A549 (cell line): ENCODE results near the gene CREB5. TPM values are rescaled to one million over a fixed set of nuclear protein-coding genes. Genes with fewer than 3 reads are reported as not detected.

Source experiments
- ATAC-seq, 2 experiments: fragments of 200-7000 bp in 1 of 2; fragments of >200 bp in 1 of 2; cut with Nextera tagmentation in 1 of 2; cut with Tn5 transposase in 1 of 2; 3 replicates each; pipeline versions ENCODE4 v1.8.0 to v1.9.1; 2018 to 2020; ENCODE audit warnings: mild to moderate bottlenecking in 1 of 2, moderate library complexity in 1 of 2
- CTCF ChIA-PET: fragments of 300-600 bp; sonication (Branson Sonifier 250); formaldehyde crosslinking; extraction: SDS; loops from one replicate; lab custom pipeline; 2021; ENCODE audit warnings: antibody characterized with exemption, inconsistent platforms; lab: Yijun Ruan, JAX
- POLR2A ChIA-PET: fragments of 350-600 bp; formaldehyde crosslinking; extraction: SDS; loops from one replicate; lab custom pipeline; 2021; ENCODE audit warnings: antibody characterized with exemption, inconsistent platforms; lab: Yijun Ruan, JAX
- DNase-seq, 2 experiments: peaks; one replicate each; pipeline versions ENCODE4 v3.0.0 to v3.0.0-alpha.2; 2011 to 2016; ENCODE audit warnings: low read depth in 1 of 2, low spot score in 1 of 2
- FAIRE-seq: peaks from 2 replicates; lab custom pipeline; 2011; peaks lifted over from hg19 to GRCh38; lab: Jason Lieb, UNC
- H3K27ac ChIP-seq, 2 experiments: fragments of >200 bp; sonication (Bioruptor Twin); formaldehyde crosslinking; 3 replicates each; pipeline ENCODE4 v1.5.1; 2016 to 2017
- H3K4me1 ChIP-seq: fragments of >200 bp; sonication (Bioruptor Twin); formaldehyde crosslinking; 3 replicates; pipeline ENCODE4 v1.6.1; 2016
- H3K4me2 ChIP-seq: fragments of >200 bp; sonication (Bioruptor Twin); formaldehyde crosslinking; 3 replicates; pipeline ENCODE4 v1.6.1; 2016
- H3K4me3 ChIP-seq: fragments of >200 bp; sonication (Bioruptor Twin); formaldehyde crosslinking; 3 replicates; pipeline ENCODE4 v1.5.1; 2016
- H3K9me3 ChIP-seq: fragments of >200 bp; sonication (Bioruptor Twin); formaldehyde crosslinking; 3 replicates; pipeline ENCODE4 v1.6.1; 2016
- E2F6 ChIP-seq: IDR thresholded peaks from 2 replicates; pipeline ENCODE4 v1.6.1; 2012; ENCODE audit warnings: low read depth, borderline replicate concordance
- EHF ChIP-seq: fragments of 250-450 bp; sonication (Bioruptor Pico); IDR thresholded peaks from 2 replicates; pipeline ENCODE4 v1.5.0; 2020; ENCODE audit warnings: mild to moderate bottlenecking
- ELK1 ChIP-seq: fragments of 150-350 bp; IDR thresholded peaks from 2 replicates; pipeline ENCODE4 v1.6.1; 2014; ENCODE audit warnings: low read depth, mild to moderate bottlenecking, low read length
- FOSB ChIP-seq: fragments of 250-450 bp; sonication (Bioruptor Pico); IDR thresholded peaks from 2 replicates; pipeline ENCODE4 v1.5.0; 2020; ENCODE audit warnings: mild to moderate bottlenecking, moderate library complexity
- FOXS1 ChIP-seq: fragments of 250-450 bp; sonication (Bioruptor Pico); IDR thresholded peaks from 2 replicates; pipeline ENCODE4 v1.5.0; 2020; ENCODE audit warnings: mild to moderate bottlenecking, moderate library complexity
- HEYL ChIP-seq: fragments of 250-450 bp; sonication (Bioruptor Pico); IDR thresholded peaks from 2 replicates; pipeline ENCODE4 v1.8.0; 2021; ENCODE audit warnings: mild to moderate bottlenecking, moderate library complexity
- HMGXB4 ChIP-seq: fragments of 250-450 bp; sonication (Bioruptor Pico); IDR thresholded peaks from 2 replicates; pipeline ENCODE4 v1.5.0; 2021; ENCODE audit warnings: mild to moderate bottlenecking, moderate library complexity, borderline replicate concordance
- HOXB5 ChIP-seq: fragments of 250-450 bp; sonication (Bioruptor Pico); IDR thresholded peaks from 2 replicates; pipeline ENCODE4 v1.5.0; 2020; ENCODE audit warnings: mild to moderate bottlenecking, moderate library complexity
- JUN ChIP-seq, 2 experiments: fragments of >200 bp; sonication (Bioruptor Twin); formaldehyde crosslinking; IDR thresholded peaks; 2 replicates in 1 of 2; 3 replicates in 1 of 2; pipeline ENCODE4 v1.6.1; 2016 to 2017
- KDM1A ChIP-seq: fragments of 200-600 bp; sonication (generic); IDR thresholded peaks from 2 replicates; pipeline ENCODE4 v1.6.1; 2016; ENCODE audit warnings: low read depth, mild to moderate bottlenecking
- KDM5A ChIP-seq: fragments of 200-600 bp; sonication (generic); IDR thresholded peaks from 2 replicates; pipeline ENCODE4 v1.6.1; 2016; ENCODE audit warnings: antibody characterized with exemption, mild to moderate bottlenecking
- MYC ChIP-seq: IDR thresholded peaks from 2 replicates; pipeline ENCODE4 v1.6.1; 2012; ENCODE audit warnings: mild to moderate bottlenecking, inconsistent platforms, low read length, improper control_type of control experiment, borderline replicate concordance
- NPAS2 ChIP-seq: fragments of 250-450 bp; sonication (Bioruptor Pico); IDR thresholded peaks from 2 replicates; pipeline ENCODE4 v1.8.0; 2022; ENCODE audit warnings: mild to moderate bottlenecking, moderate library complexity, borderline replicate concordance
- NR3C1 ChIP-seq: fragments of >200 bp; sonication (Bioruptor Twin); formaldehyde crosslinking; IDR thresholded peaks from 3 replicates; pipeline ENCODE4 v1.6.1; 2017
- PBX3 ChIP-seq: IDR thresholded peaks from 2 replicates; pipeline ENCODE4 v1.6.1; 2012
- POLR2AphosphoS2 ChIP-seq: conservative IDR thresholded peaks from 2 replicates; pipeline ENCODE4 v1.6.1; 2012; ENCODE audit warnings: low read length, improper control_type of control experiment, inconsistent platforms
- RAD21 ChIP-seq, 2 experiments: fragments of >200 bp in 1 of 2; sonication (Bioruptor Twin) in 1 of 2; formaldehyde crosslinking in 1 of 2; IDR thresholded peaks in 1 of 2; conservative IDR thresholded peaks in 1 of 2; 2 replicates in 1 of 2; 3 replicates in 1 of 2; pipeline ENCODE4 v1.6.1; 2012 to 2018; ENCODE audit warnings: inconsistent platforms in 1 of 2
- RCOR1 ChIP-seq: fragments of 150-350 bp; IDR thresholded peaks from 2 replicates; pipeline ENCODE4 v1.6.1; 2014; ENCODE audit warnings: antibody characterized with exemption, low read length, low read depth
- RNF2 ChIP-seq: fragments of 200-600 bp; sonication (generic); IDR thresholded peaks from 2 replicates; pipeline ENCODE4 v1.6.1; 2016; ENCODE audit warnings: low read depth, mild to moderate bottlenecking, antibody characterized with exemption, moderate library complexity, borderline replicate concordance
- TFCP2L1 ChIP-seq: fragments of 250-450 bp; sonication (Bioruptor Pico); IDR thresholded peaks from 2 replicates; pipeline ENCODE4 v1.5.0; 2021; ENCODE audit warnings: mild to moderate bottlenecking
- TP53 ChIP-seq: fragments of 250-450 bp; sonication (Bioruptor Pico); IDR thresholded peaks from 2 replicates; pipeline ENCODE4 v1.5.0; 2021; ENCODE audit warnings: mild to moderate bottlenecking, moderate library complexity
- WGBS: methylation state at CpG from one replicate; pipeline ENCODE4 v1.1.6; 2017; ENCODE audit errors: missing lambda C conversion rate; 5-methylcytosine and 5-hydroxymethylcytosine counted together
- polyA plus RNA-seq, 4 experiments: library from polyadenylated mRNA; depleted of rRNA in 3 of 4; stranded (reverse); fragments of >200 nt; fragmentation: RNase III in 1 of 4; extraction: RNeasy Plus Mini Kit Qiagen cat#74134 plus additional on column Dnase treatment in 1 of 4; gene quantifications; 2 replicates in 3 of 4; 3 replicates in 1 of 4; pipeline ENCODE4 v1.2.3, GENCODE V29; 2011 to 2017
- TF ChIP-seq, protein P1 (sequence below): fragments of >200 bp; sonication (Bioruptor Twin); formaldehyde crosslinking; IDR thresholded peaks from 2 replicates; pipeline ENCODE4 v1.6.1; 2016
- TF ChIP-seq, protein P2 (sequence below): fragments of 250-450 bp; sonication (Bioruptor Pico); IDR thresholded peaks from 2 replicates; pipeline ENCODE4 v1.5.0; 2020; ENCODE audit warnings: low read depth, mild to moderate bottlenecking, moderate library complexity
- TF ChIP-seq, protein P3 (sequence below): fragments of >200 bp; sonication (Bioruptor Twin); formaldehyde crosslinking; IDR thresholded peaks from 3 replicates; pipeline ENCODE4 v1.6.1; 2016
- TF ChIP-seq, protein P4 (sequence below): IDR thresholded peaks from 2 replicates; pipeline ENCODE4 v1.6.1; 2012

The CREB5 gene
- polyA plus RNA-seq, 2 of the 4 experiments (the other 2 are of a cell fraction), result 0.61 to 1.5 TPM

DNA sequence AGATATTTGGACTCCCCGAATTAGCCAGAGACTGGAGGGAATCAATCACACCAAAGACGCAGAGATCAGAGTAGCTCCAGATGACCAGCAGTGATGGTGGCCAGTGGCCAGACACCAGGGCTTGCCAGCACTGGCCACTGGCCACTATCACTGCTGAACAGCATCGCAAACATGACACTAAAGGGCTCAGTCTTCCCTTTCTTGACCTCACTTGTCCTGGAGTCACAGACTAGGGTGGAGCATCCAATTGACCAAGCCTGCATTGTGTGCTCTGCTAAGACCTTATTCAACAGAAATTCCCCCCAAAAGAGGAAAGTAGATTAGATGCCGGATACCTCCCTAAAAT is 234.7 kb downstream of the CREB5 start:
- H3K9me3 ChIP-seq, result no peaks in the 10 kb centered on the region
- ChIA-PET POLR2A (no interaction called here), CTCF (no interaction called here)
- no peak overlapping the region for H3K27ac ChIP-seq
- 55% methylated on average over 4 of the region's 4 CpGs for WGBS
- no peak overlapping the region for H3K4me3 ChIP-seq
- no peak for FAIRE-seq
- DNase-seq, result no peak
- ATAC-seq, result no peak
- no peak overlapping the region for H3K4me2 ChIP-seq
- TF ChIP-seq HMGXB4 (CRISPR knock-in tag) (no peak), RAD21 (conservative IDR thresholded peaks at IDR 0.05 in 1 of 2, IDR thresholded peaks at IDR 0.05 in 1 of 2) (no peak), RCOR1 (no peak), KDM1A (no peak), KDM5A (no peak), FOXS1 (no peak), FOSB (CRISPR knock-in tag) (no peak), ELK1 (no peak), TP53 (CRISPR knock-in tag) (no peak), POLR2AphosphoS2 (no peak), MYC (no peak), E2F6 (no peak), TFCP2L1 (CRISPR knock-in tag) (no peak), NPAS2 (CRISPR knock-in tag) (no peak)
- TF ChIP-seq, protein P1, sequence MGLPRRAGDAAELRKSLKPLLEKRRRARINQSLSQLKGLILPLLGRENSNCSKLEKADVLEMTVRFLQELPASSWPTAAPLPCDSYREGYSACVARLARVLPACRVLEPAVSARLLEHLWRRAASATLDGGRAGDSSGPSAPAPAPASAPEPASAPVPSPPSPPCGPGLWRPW, result no peak
- TF ChIP-seq, protein P2, sequence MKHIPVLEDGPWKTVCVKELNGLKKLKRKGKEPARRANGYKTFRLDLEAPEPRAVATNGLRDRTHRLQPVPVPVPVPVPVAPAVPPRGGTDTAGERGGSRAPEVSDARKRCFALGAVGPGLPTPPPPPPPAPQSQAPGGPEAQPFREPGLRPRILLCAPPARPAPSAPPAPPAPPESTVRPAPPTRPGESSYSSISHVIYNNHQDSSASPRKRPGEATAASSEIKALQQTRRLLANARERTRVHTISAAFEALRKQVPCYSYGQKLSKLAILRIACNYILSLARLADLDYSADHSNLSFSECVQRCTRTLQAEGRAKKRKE (CRISPR knock-in tag), result no peak
- H3K4me1 ChIP-seq, result no peaks in the 10 kb centered on the region

- TF ChIP-seq, protein P3, sequence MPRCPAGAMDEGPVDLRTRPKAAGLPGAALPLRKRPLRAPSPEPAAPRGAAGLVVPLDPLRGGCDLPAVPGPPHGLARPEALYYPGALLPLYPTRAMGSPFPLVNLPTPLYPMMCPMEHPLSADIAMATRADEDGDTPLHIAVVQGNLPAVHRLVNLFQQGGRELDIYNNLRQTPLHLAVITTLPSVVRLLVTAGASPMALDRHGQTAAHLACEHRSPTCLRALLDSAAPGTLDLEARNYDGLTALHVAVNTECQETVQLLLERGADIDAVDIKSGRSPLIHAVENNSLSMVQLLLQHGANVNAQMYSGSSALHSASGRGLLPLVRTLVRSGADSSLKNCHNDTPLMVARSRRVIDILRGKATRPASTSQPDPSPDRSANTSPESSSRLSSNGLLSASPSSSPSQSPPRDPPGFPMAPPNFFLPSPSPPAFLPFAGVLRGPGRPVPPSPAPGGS, result no peak
- TF ChIP-seq POLR2AphosphoS2, result no peak
- no peak for TF ChIP-seq E2F6
- no peak for TF ChIP-seq NR3C1
- no peak for TF ChIP-seq EHF (CRISPR knock-in tag)
- TF ChIP-seq KDM1A, result no peak
- TF ChIP-seq FOSB (CRISPR knock-in tag), result no peak
- no peak for TF ChIP-seq RNF2
- TF ChIP-seq NPAS2 (CRISPR knock-in tag), result no peak
- TF ChIP-seq HEYL, result no peak
- TF ChIP-seq JUN (IDR thresholded peaks at IDR 0.05), result no peak
- TF ChIP-seq MYC, result no peak
- no peak for TF ChIP-seq PBX3
- no peak for TF ChIP-seq HOXB5 (CRISPR knock-in tag)
- TF ChIP-seq TP53 (CRISPR knock-in tag), result no peak
- TF ChIP-seq, protein P4, sequence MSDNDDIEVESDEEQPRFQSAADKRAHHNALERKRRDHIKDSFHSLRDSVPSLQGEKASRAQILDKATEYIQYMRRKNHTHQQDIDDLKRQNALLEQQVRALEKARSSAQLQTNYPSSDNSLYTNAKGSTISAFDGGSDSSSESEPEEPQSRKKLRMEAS, result no peak
- TF ChIP-seq, all 56 proteins: peak for 0
- Histone ChIP-seq H3K4me2 (no peak overlapping the region), H3K27ac (no peak overlapping the region), H3K9me3 (no peaks in the 10 kb centered on the region), H3K4me3 (no peak overlapping the region), H3K4me1 (no peaks in the 10 kb centered on the region)
- 0% methylated on average over 1 of the region's 1 CpG for WGBS
- no peak for DNase-seq
- ATAC-seq, result no peak
- no peak for FAIRE-seq
- POLR2A ChIA-PET, result no interaction called here
- CTCF ChIA-PET, result no interaction called here
These were observed 236.9 kb downstream of the CREB5 start for GRCh38 chr7:28649189-28649588.
